Right lobe of liver (tissue), 4 donors: Measurements from ENCODE around the gene P2RX3.

ENCODE experiments used
- CTCF ChIP-seq, 4 donors: fragments of 200-600 bp in 3 of 4; fragments of 450-650 bp in 1 of 4; IDR thresholded peaks; one replicate each; pipeline versions ENCODE4 v1.5.1 to v1.8.0; 2016 to 2022; ENCODE audit warnings: antibody characterized with exemption in 4 of 4, mild to moderate bottlenecking in 2 of 4
- POLR2A ChIP-seq: fragments of 450-650 bp; IDR thresholded peaks from one replicate; pipeline ENCODE4 v1.6.1; 2017; ENCODE audit warnings: antibody characterized with exemption, mild to moderate bottlenecking
- donor health status: DM: no; HTN: no; CAD: no.
- donor health status: DM: no; HTN: no; CAD: no.
- donor health status: DM: no; HTN: yes; CAD: no.

- TF ChIP-seq CTCF (IDR thresholded peaks at IDR 0.05) (no peak), POLR2A (no peak)
Measured at GRCh38 chr11:57359396-57359795, 21.2 kb downstream of the P2RX3 start.
